ENCODE results near the gene CASTOR1. TPM values are rescaled to one million over a fixed set of nuclear protein-coding genes. Genes with fewer than 3 reads are reported as not detected.
A peak's percentile ranks its signal among the peaks of the same experiment; 100 is the strongest.

Gene CASTOR1
- total and polyA plus RNA-seq, 12 donors, result 2.8 to 14.7 (median 6.2) TPM

DNA sequence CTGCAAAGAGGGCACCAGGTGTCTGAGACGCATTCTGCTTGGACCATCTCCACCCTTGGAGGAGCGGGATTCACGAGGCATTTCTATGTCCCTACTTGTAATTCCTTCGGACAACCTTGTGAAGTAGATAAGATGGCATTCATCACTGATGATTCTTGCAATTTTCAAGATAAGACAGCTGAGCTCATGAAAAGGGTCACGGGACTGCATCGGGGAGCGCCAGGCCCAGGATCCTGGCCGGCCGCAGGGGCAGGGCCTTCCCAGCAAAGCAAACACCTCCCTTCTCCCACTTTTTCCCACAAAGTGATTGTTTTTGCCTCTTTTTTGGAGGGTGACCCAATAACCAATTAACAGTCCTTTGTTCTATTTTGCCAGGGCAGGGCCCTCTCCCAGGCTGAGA lies 51.2 kb downstream of the CASTOR1 start:
- Histone ChIP-seq H3K4me3 (no peak overlapping the region), H3K4me1 (peaks cover 0 to 7% (median 0%) of the 10 kb centered on the region in 9 donors), H3K36me3 (peaks cover 0 to 6% (median 0%) of the 10 kb centered on the region in 9 donors), H3K27ac (peak overlapping the region in 1 of 10 donors; percentile 41), H3K27me3 (peaks cover 0 to 51% (median 32%) of the 10 kb centered on the region in 7 donors), H3K9me3 (no peaks in the 10 kb centered on the region)
- no peak for DNase-seq
- intact Hi-C loops (cut with DNase I), result no loop called here
- no peak for TF ChIP-seq CTCF (IDR thresholded peaks at IDR 0.05)
- no peak for ATAC-seq
- WGBS, 2 donors, result 91 to 93% methylated on average over 9 of the region's 9 CpGs

DNA sequence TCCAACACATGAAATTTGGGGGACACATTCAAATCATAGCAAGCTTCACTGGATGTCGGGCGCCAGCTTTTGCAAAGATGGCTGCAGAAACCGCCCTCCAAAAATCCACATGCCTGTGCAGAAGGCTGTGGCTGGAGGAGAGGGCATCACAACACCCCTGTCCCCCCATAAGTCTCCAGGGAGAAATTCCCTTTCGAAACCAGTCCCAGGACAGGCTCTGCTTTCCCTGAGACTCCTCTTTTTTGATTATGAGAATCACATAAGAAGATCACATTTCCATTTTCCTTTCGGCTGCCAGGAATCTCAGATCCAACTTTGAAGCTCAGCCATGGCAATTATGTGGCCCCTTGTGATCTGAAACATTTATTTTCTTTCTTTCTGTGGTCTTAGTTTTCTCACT lies 52.4 kb downstream of the CASTOR1 start:
- intact Hi-C loops (cut with DNase I), result no loop called here
- Histone ChIP-seq H3K27ac (peak overlapping the region in 1 of 10 donors; percentile 59), H3K36me3 (no peaks in the 10 kb centered on the region), H3K27me3 (peaks cover 0 to 50% (median 41%) of the 10 kb centered on the region in 7 donors), H3K4me3 (no peak overlapping the region), H3K9me3 (no peaks in the 10 kb centered on the region), H3K4me1 (peaks cover 0 to 7% (median 0%) of the 10 kb centered on the region in 9 donors)
- TF ChIP-seq CTCF (IDR thresholded peaks at IDR 0.05), result no peak
- ATAC-seq, result no peak
- DNase-seq, result no peak
- WGBS, 2 donors, result 94 to 95% methylated on average over 5 of the region's 5 CpGs

DNA sequence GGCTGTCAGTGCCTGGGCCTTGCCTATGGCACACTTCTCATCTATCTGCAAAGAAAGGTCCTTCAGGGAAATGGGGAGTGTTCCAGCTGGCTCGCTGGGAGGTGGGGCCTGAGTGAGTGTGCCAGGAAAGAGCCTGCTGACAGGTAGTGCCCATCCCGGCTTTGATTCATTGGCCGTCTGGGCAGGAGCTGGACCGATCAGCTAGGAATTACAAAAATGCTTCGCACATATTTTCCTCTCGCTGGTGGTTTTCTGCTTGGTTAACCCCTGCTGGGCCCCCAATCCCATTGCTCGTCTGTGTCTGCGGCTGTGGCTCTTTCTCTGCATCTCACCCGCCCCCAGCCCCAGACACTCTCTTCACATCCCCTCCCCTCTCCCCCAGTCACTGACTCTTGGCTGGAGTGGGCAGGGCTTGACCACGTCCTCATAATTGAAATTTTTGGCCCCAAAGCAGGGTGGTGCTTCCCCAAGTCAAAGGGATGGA lies 53.6 kb downstream of the CASTOR1 start:
- peaks cover 0 to 7% (median 0%) of the 10 kb centered on the region in 9 donors for H3K4me1 ChIP-seq
- no peaks in the 10 kb centered on the region for H3K9me3 ChIP-seq
- no peaks in the 10 kb centered on the region for H3K36me3 ChIP-seq
- no peak overlapping the region for H3K4me3 ChIP-seq
- H3K27me3 ChIP-seq, result peaks cover 0 to 49% (median 40%) of the 10 kb centered on the region in 7 donors
- no peak for TF ChIP-seq CTCF (IDR thresholded peaks at IDR 0.05)
- peak in 2 of 8 donors; percentile 58 for ATAC-seq
- intact Hi-C loops (cut with DNase I), result no loop called here
- peak overlapping the region in 1 of 10 donors; percentile 59 for H3K27ac ChIP-seq
- 45 to 51% methylated on average over 10 of the region's 10 CpGs for WGBS, 2 donors
- no peak for DNase-seq

Other genes with a start within 250 kb of the CASTOR1 start
- not detected for gene HORMAD2, start 209.0 kb downstream of the CASTOR1 start, total RNA-seq
- gene HORMAD2, start 209.0 kb downstream of the CASTOR1 start, polyA plus RNA-seq, result not detected
- 1 to 10 TPM in 3 of 10 donors, under 1 TPM in 7; 0.17 to 8.8 (median 0.55) TPM for gene LIF, start 42.7 kb downstream of the CASTOR1 start, total RNA-seq
- under 1 TPM; 0.45 to 0.51 TPM for gene LIF, start 42.7 kb downstream of the CASTOR1 start, polyA plus RNA-seq
- gene OSM, start 22.7 kb downstream of the CASTOR1 start, total RNA-seq, result 1 to 10 TPM in 1 of 10 donors, under 1 TPM in 7, not detected in 2; 0.20 to 2.8 (median 0.44) TPM
- gene OSM, start 22.7 kb downstream of the CASTOR1 start, polyA plus RNA-seq, result under 1 TPM in 1 of 2 donors, not detected in 1; 0.22 TPM
- 1 to 10 TPM; 3.2 to 7.5 (median 5.6) TPM for gene TBC1D10A, start 37.4 kb upstream of the CASTOR1 start, total RNA-seq
- gene TBC1D10A, start 37.4 kb upstream of the CASTOR1 start, polyA plus RNA-seq, result 1 to 10 TPM; 6.9 to 9.5 TPM
- gene SF3A1, start 67.4 kb upstream of the CASTOR1 start, total RNA-seq, result 100 to 1,000 TPM in 6 of 10 donors, 10 to 100 TPM in 4; 84.4 to 132 (median 111) TPM
- gene SF3A1, start 67.4 kb upstream of the CASTOR1 start, polyA plus RNA-seq, result 10 to 100 TPM; 13.2 to 16.0 TPM
- 1 to 10 TPM in 3 of 10 donors, under 1 TPM in 7; 0.11 to 1.2 (median 0.85) TPM for gene CCDC157, start 67.5 kb upstream of the CASTOR1 start, total RNA-seq
- gene CCDC157, start 67.5 kb upstream of the CASTOR1 start, polyA plus RNA-seq, result 1 to 10 TPM in 1 of 2 donors, under 1 TPM in 1; 0.88 to 1.2 TPM
- gene RNF215, start 97.9 kb upstream of the CASTOR1 start, total RNA-seq, result 10 to 100 TPM in 1 of 10 donors, 1 to 10 TPM in 9; 3.4 to 10.5 (median 6.0) TPM
- gene RNF215, start 97.9 kb upstream of the CASTOR1 start, polyA plus RNA-seq, result 1 to 10 TPM; 4.9 to 7.2 TPM
- 1 to 10 TPM in 2 of 10 donors, under 1 TPM in 8; 0.21 to 3.7 (median 0.78) TPM for gene SEC14L2, start 107.5 kb upstream of the CASTOR1 start, total RNA-seq
- 1 to 10 TPM in 1 of 2 donors, under 1 TPM in 1; 0.80 to 7.6 TPM for gene SEC14L2, start 107.5 kb upstream of the CASTOR1 start, polyA plus RNA-seq
- gene MTFP1, start 136.3 kb upstream of the CASTOR1 start, total RNA-seq, result 10 to 100 TPM in 7 of 10 donors, 1 to 10 TPM in 3; 5.9 to 31.0 (median 13.2) TPM
- gene MTFP1, start 136.3 kb upstream of the CASTOR1 start, polyA plus RNA-seq, result 100 to 1,000 TPM in 1 of 2 donors, 10 to 100 TPM in 1; 50.8 to 132 TPM
- not detected for gene SEC14L3, start 182.5 kb upstream of the CASTOR1 start, total RNA-seq
- not detected for gene SEC14L3, start 182.5 kb upstream of the CASTOR1 start, polyA plus RNA-seq
- under 1 TPM in 2 of 10 donors, not detected in 8; 0.12 to 0.15 TPM for gene SEC14L4, start 216.2 kb upstream of the CASTOR1 start, total RNA-seq
- not detected for gene SEC14L4, start 216.2 kb upstream of the CASTOR1 start, polyA plus RNA-seq

All from heart right ventricle (tissue), 16 donors.